Mucosa of descending colon (tissue), 3 donors: ENCODE data around the gene TASP1. TPM values are rescaled to one million over a fixed set of nuclear protein-coding genes. Genes with fewer than 3 reads are reported as not detected.
"Not testable (repeated sequence)": the region's sequence is repeated elsewhere in the genome, so short reads cannot be mapped to it uniquely, and the experiment has no call there.

Experiments used
- ATAC-seq: fragments of 200-7000 bp; cut with Tn5 transposase; one replicate; pipeline ENCODE4 v1.9.1; 2020; ENCODE audit warnings: mild to moderate bottlenecking, moderate library complexity
- DNase-seq, 3 donors: peaks; one replicate each; pipeline ENCODE4 v3.0.0-alpha.2; 2020
- H3K36me3 ChIP-seq: fragments of 200-600 bp; one replicate; pipeline ENCODE4 v1.8.0; 2021; ENCODE audit warnings: low read depth, mild to moderate bottlenecking
- H3K4me1 ChIP-seq: fragments of 200-600 bp; one replicate; pipeline ENCODE4 v1.8.0; 2021; ENCODE audit warnings: low read depth, mild to moderate bottlenecking
- H3K4me3 ChIP-seq: fragments of 200-600 bp; one replicate; pipeline ENCODE4 v1.8.0; 2021; ENCODE audit warnings: mild to moderate bottlenecking
- H3K9me3 ChIP-seq: fragments of 200-600 bp; one replicate; pipeline ENCODE4 v1.8.0; 2021; ENCODE audit warnings: mild to moderate bottlenecking
- CTCF ChIP-seq: fragments of 200-600 bp; IDR thresholded peaks from one replicate; pipeline ENCODE4 v1.8.0; 2022; ENCODE audit warnings: antibody characterized with exemption, mild to moderate bottlenecking
- intact Hi-C, 2 donors: fragments of 100-400 bp; cut with DNase I in 1 of 2; cut with micrococcal nuclease in 1 of 2; formaldehyde crosslinking; loops; one replicate each; pipeline versions ENCODE4 v1.11.0 to v1.11.1; 2022; cut with DNase I, micrococcal nuclease
- total RNA-seq, 3 donors: library from RNA; stranded (reverse); fragmentation: NEBNext Ultra II Directional in 2 of 3; extraction: Animal tissue kit (Norgen Biotek cat#: 25700) in 2 of 3; gene quantifications; one replicate each; pipeline versions ENCODE4 v1.2.1 to v1.2.4, GENCODE V29; 2021 to 2023
- donor health status: DM: no; HTN: no; CAD: no; lungs with moderate emphysema.
- donor health status: DM: no; HTN: no; CAD: no.
- donor health status: DM: no; HTN: yes; CAD: no.

The TASP1 gene
- total RNA-seq, 3 donors from 2014 or later: 13.3 to 15.0 (median 13.8) TPM

- no peak for TF ChIP-seq CTCF
- Histone ChIP-seq H3K4me3 (no peak overlapping the region), H3K4me1 (no peaks in the 10 kb centered on the region), H3K9me3 (no peaks in the 10 kb centered on the region), H3K36me3 (no peaks in the 10 kb centered on the region)
- intact Hi-C loops: no loop called here
- DNase-seq: no peak
- ATAC-seq: no peak
Measured at GRCh38 chr20:13608066-13608465, 30.7 kb downstream of the TASP1 start.

GRCh38 chr20:13593423-13593822 is 45.3 kb downstream of the TASP1 start:
- H3K36me3 ChIP-seq, H3K4me3 ChIP-seq, intact Hi-C loops, ATAC-seq, H3K9me3 ChIP-seq, DNase-seq, H3K4me1 ChIP-seq: not testable (repeated sequence)

- Histone ChIP-seq H3K4me3 (no peak overlapping the region), H3K4me1 (no peaks in the 10 kb centered on the region), H3K9me3 (peaks cover 4% of the 10 kb centered on the region), H3K36me3 (no peaks in the 10 kb centered on the region)
- ATAC-seq (no peak), DNase-seq (no peak)
- intact Hi-C loops: no loop called here
- no peak for TF ChIP-seq CTCF
Measured at GRCh38 chr20:13588049-13588448, 50.7 kb downstream of the TASP1 start.

GRCh38 chr20:13587370-13587769 is 51.4 kb downstream of the TASP1 start:
- H3K36me3 ChIP-seq: no peaks in the 10 kb centered on the region
- DNase-seq (no peak), ATAC-seq (no peak)
- intact Hi-C loops: no loop called here
- TF ChIP-seq CTCF: no peak
- H3K4me3 ChIP-seq: no peak overlapping the region
- no peaks in the 10 kb centered on the region for H3K4me1 ChIP-seq
- peaks cover 4% of the 10 kb centered on the region for H3K9me3 ChIP-seq

- ATAC-seq: no peak
- H3K4me3 ChIP-seq: no peak overlapping the region
- no peak for TF ChIP-seq CTCF
- no peak for DNase-seq
- H3K4me1 ChIP-seq: no peaks in the 10 kb centered on the region
- intact Hi-C loops: no loop called here
- H3K36me3 ChIP-seq: no peaks in the 10 kb centered on the region
- H3K9me3 ChIP-seq: peaks cover 4% of the 10 kb centered on the region
Measured at GRCh38 chr20:13586133-13586532, 52.6 kb downstream of the TASP1 start.

GRCh38 chr20:13581451-13581850 is 57.3 kb downstream of the TASP1 start:
- H3K36me3 ChIP-seq: no peaks in the 10 kb centered on the region
- no peak for DNase-seq
- intact Hi-C loops: no loop called here
- TF ChIP-seq CTCF: no peak
- H3K4me3 ChIP-seq: no peak overlapping the region
- no peak for ATAC-seq
- H3K4me1 ChIP-seq: no peaks in the 10 kb centered on the region
- H3K9me3 ChIP-seq: peaks cover 4% of the 10 kb centered on the region
